Measurements from ENCODE around the gene TUT7.
"Not testable (repeated sequence)": the region's sequence is repeated elsewhere in the genome, so short reads cannot be mapped to it uniquely, and the experiment has no call there.

TUT7 gene

GRCh38 chr9:86354011-86354817 lies at the start of gene TUT7:
Gene TUT7, minus strand, starts transcription at chr9:86354410. Its CDS starts 1,211 bp downstream, at chr9:86353199.
- FAIRE-seq, result peak; percentile 87
- peak; percentile 82 for DNase-seq (ENCODE audit: insufficient read length, low spot score)

- FAIRE-seq (no peak), DNase-seq (ENCODE audit: insufficient read length, low spot score) (no peak)
Observed at GRCh38 chr9:86402591-86402990, 48.4 kb upstream of the TUT7 start.

- no peak for FAIRE-seq
- DNase-seq (ENCODE audit: insufficient read length, low spot score), result no peak
Observed at GRCh38 chr9:86396412-86396811, 42.2 kb upstream of the TUT7 start.

GRCh38 chr9:86390184-86390583 lies 36.0 kb upstream of the TUT7 start:
- DNase-seq (ENCODE audit: insufficient read length, low spot score); FAIRE-seq: not testable (repeated sequence)

GRCh38 chr9:86389628-86390027 lies 35.4 kb upstream of the TUT7 start:
- no peak for DNase-seq (ENCODE audit: insufficient read length, low spot score)
- FAIRE-seq, result no peak

GRCh38 chr9:86387376-86387775 lies 33.2 kb upstream of the TUT7 start:
- DNase-seq (ENCODE audit: insufficient read length, low spot score), result no peak
- no peak for FAIRE-seq

GRCh38 chr9:86383000-86383399 lies 28.8 kb upstream of the TUT7 start:
- not testable (repeated sequence) for DNase-seq (ENCODE audit: insufficient read length, low spot score); FAIRE-seq

GRCh38 chr9:86376016-86376415 lies 21.8 kb upstream of the TUT7 start:
- DNase-seq (ENCODE audit: insufficient read length, low spot score) (no peak), FAIRE-seq (no peak)

GRCh38 chr9:86369810-86370209 lies 15.6 kb upstream of the TUT7 start:
- no peak for FAIRE-seq

GRCh38 chr9:86368871-86369521 lies 14.8 kb upstream of the TUT7 start:
- no peak for FAIRE-seq

More at GRCh38 chr9:86369810-86370209, 15.6 kb upstream of the TUT7 start:
- DNase-seq (ENCODE audit: insufficient read length, low spot score), result no peak

GRCh38 chr9:86361176-86361575 lies 7.0 kb upstream of the TUT7 start:
- FAIRE-seq (no peak), DNase-seq (ENCODE audit: insufficient read length, low spot score) (no peak)

More at GRCh38 chr9:86368871-86369521, 14.8 kb upstream of the TUT7 start:
- DNase-seq (ENCODE audit: insufficient read length, low spot score), result no peak

- FAIRE-seq (no peak), DNase-seq (ENCODE audit: insufficient read length, low spot score) (no peak)
Observed at GRCh38 chr9:86359151-86359879, 5.1 kb upstream of the TUT7 start.

GRCh38 chr9:86356871-86357866 lies 3.0 kb upstream of the TUT7 start:
- DNase-seq (ENCODE audit: insufficient read length, low spot score), result no peak
- no peak for FAIRE-seq

GRCh38 chr9:86355814-86356213 lies 1.6 kb upstream of the TUT7 start:
- FAIRE-seq, result no peak

GRCh38 chr9:86354818-86355309 lies 654 bp upstream of the TUT7 start:
- DNase-seq (ENCODE audit: insufficient read length, low spot score) (no peak), FAIRE-seq (no peak)

More at GRCh38 chr9:86355814-86356213, 1.6 kb upstream of the TUT7 start:
- no peak for DNase-seq (ENCODE audit: insufficient read length, low spot score)

- DNase-seq (ENCODE audit: insufficient read length, low spot score) (no peak), FAIRE-seq (no peak)
Observed at GRCh38 chr9:86353655-86354010, 577 bp downstream of the TUT7 start.

- DNase-seq (ENCODE audit: insufficient read length, low spot score), result no peak
Observed at GRCh38 chr9:86352440-86353077, 1.7 kb downstream of the TUT7 start.

GRCh38 chr9:86351880-86352279 lies 2.3 kb downstream of the TUT7 start:
- peak; percentile 87 for FAIRE-seq

More at GRCh38 chr9:86352440-86353077, 1.7 kb downstream of the TUT7 start:
- FAIRE-seq, result peak; percentile 87

GRCh38 chr9:86350006-86350760 lies 4.0 kb downstream of the TUT7 start:
- DNase-seq (ENCODE audit: insufficient read length, low spot score), result no peak

More at GRCh38 chr9:86351880-86352279, 2.3 kb downstream of the TUT7 start:
- no peak for DNase-seq (ENCODE audit: insufficient read length, low spot score)

More at GRCh38 chr9:86350006-86350760, 4.0 kb downstream of the TUT7 start:
- FAIRE-seq, result peak; percentile 94

Data from GM19239 (cell line).